ENCODE measurements around the gene VSTM1. TPM values are rescaled to one million over a fixed set of nuclear protein-coding genes. Genes with fewer than 3 reads are reported as not detected.

The VSTM1 gene
- total and polyA plus RNA-seq, 2 of the 8 experiments (the other 6 are each of a cell fraction or from before 2014, with no cell fraction given) = 0.12 to 0.65 TPM

GRCh38 chr19:54013866-54014265, 49.8 kb downstream of the VSTM1 start:
- H4K20me1 ChIP-seq (replicated peaks in 1 of 2; ENCODE audit: control insufficient read depth in 1 of 2, insufficient read depth in 2 of 2, low read length in 2 of 2) = no peaks in the 10 kb centered on the region
- H3K9ac ChIP-seq (replicated peaks in 1 of 4; ENCODE audit: extremely low read depth in 1 of 4, low read depth in 3 of 4, low read length in 3 of 4) = no peak overlapping the region
- no peak overlapping the region for H3K4me2 ChIP-seq (ENCODE audit: insufficient read depth in 1 of 2, low read depth in 2 of 2, low read length in 2 of 2)
- ChIA-PET CTCF (ENCODE audit: partially characterized antibody) (interaction anchor here (1.0 to 4.9 kb wide), 6 partner anchors 11 to 221 kb away, joined by 4 to 36 read pairs (median 5); no protein-coding TSS in a partner anchor), POLR2A (ENCODE audit: partially characterized antibody) (interaction anchor here (0.9 to 1.7 kb wide), 5 partner anchors 12 to 71 kb away, joined by 3 to 4 read pairs (median 4); no protein-coding TSS in a partner anchor)
- no peak overlapping the region for H4K91ac ChIP-seq (replicated peaks; ENCODE audit: insufficient read length, low read length)
- H4K5ac ChIP-seq (ENCODE audit: insufficient read length, low read depth, low read length) = no peak overlapping the region
- H2BK20ac ChIP-seq (ENCODE audit: low read length) = no peak overlapping the region
- H3K27me3 ChIP-seq (replicated peaks in 1 of 4; ENCODE audit: control insufficient read depth in 3 of 4, extremely low read depth in 1 of 4, insufficient read depth in 3 of 4, low read length in 3 of 4) = no peaks in the 10 kb centered on the region
- no peak overlapping the region for H3K4ac ChIP-seq (replicated peaks; ENCODE audit: insufficient read length, low read depth, low read length)
- no peaks in the 10 kb centered on the region for H3K23me2 ChIP-seq (ENCODE audit: low read depth, low read length)
- no peak overlapping the region for H3K4me3 ChIP-seq (ENCODE audit: extremely low read depth in 1 of 4, insufficient read depth in 2 of 4, low read depth in 3 of 4, low read length in 4 of 4)
- H2BK12ac ChIP-seq (ENCODE audit: low read depth, low read length) = peak overlapping the region; percentile 22; the same call in 1 of the 2 replicates
- H2BK15ac ChIP-seq (ENCODE audit: low read length) = no peak overlapping the region
- no peaks in the 10 kb centered on the region for H3K36me3 ChIP-seq (ENCODE audit: control insufficient read depth in 2 of 4, insufficient read depth in 4 of 4, low read length in 3 of 4)
- H3K56ac ChIP-seq (replicated peaks; ENCODE audit: insufficient read length, low read depth, low read length) = no peak overlapping the region
- H3K23ac ChIP-seq (ENCODE audit: insufficient read length) = no peak overlapping the region
- H2BK120ac ChIP-seq (replicated peaks; ENCODE audit: low read depth, low read length) = no peak overlapping the region
- no peak overlapping the region for H2AFZ ChIP-seq (ENCODE audit: low read length)
- H2AK5ac ChIP-seq (ENCODE audit: low read depth, low read length) = no peak overlapping the region
- FAIRE-seq (no peak), DNase-seq (ENCODE audit: low read depth in 1 of 2, low spot score in 2 of 2) (no peak)
- no peaks in the 10 kb centered on the region for H3K79me2 ChIP-seq (ENCODE audit: control insufficient read depth in 1 of 2, insufficient read depth in 2 of 2, low read length in 2 of 2)
- H3K14ac ChIP-seq (ENCODE audit: insufficient read length) = no peak overlapping the region
- H3K9me3 ChIP-seq (ENCODE audit: insufficient read depth in 2 of 2, low read depth in 1 of 2, low read length in 1 of 2) = no peaks in the 10 kb centered on the region
- no peak overlapping the region for H3K18ac ChIP-seq (ENCODE audit: extremely low read depth, low read length)
- peaks cover 0 to 9% (median 5%) of the 10 kb centered on the region in 4 experiments; a peak in 4 of 7 replicates for H3K4me1 ChIP-seq (replicated peaks in 1 of 4; ENCODE audit: control insufficient read depth in 3 of 4, insufficient read depth in 4 of 4, low read length in 3 of 4)
- no peak overlapping the region for H3K27ac ChIP-seq (ENCODE audit: low read depth, low read length)
- H2BK5ac ChIP-seq (ENCODE audit: low read depth, low read length) = no peak overlapping the region
- 85% methylated on average over 8 of the region's 8 CpGs; no CpG with 5 or more reads in 1 of the 2 experiments for WGBS, 2 experiments (ENCODE audit: extremely low coverage in 1 of 2, insufficient coverage in 1 of 2, insufficient read length in 1 of 2, insufficient replicate concordance in 2 of 2, low coverage in 1 of 2, low lambda C conversion rate in 2 of 2, missing lambda C conversion rate in 1 of 2)
- H3K79me1 ChIP-seq (ENCODE audit: low read depth, low read length) = no peaks in the 10 kb centered on the region
- no peak overlapping the region for H4K8ac ChIP-seq (ENCODE audit: extremely low read depth, insufficient read depth, low read length)
- no peak for TF ChIP-seq SP1 (IDR thresholded peaks at IDR 0.05; ENCODE audit: low read depth, low read length)
- no peak for TF ChIP-seq ATF2 (IDR thresholded peaks at IDR 0.05; ENCODE audit: low read length)
- TF ChIP-seq JUN (IDR thresholded peaks at IDR 0.05; ENCODE audit: low read depth, low read length) = no peak
- no peak for TF ChIP-seq HDAC2 (IDR thresholded peaks at IDR 0.05; ENCODE audit: borderline replicate concordance in 1 of 2, low read depth in 2 of 2, low read length in 2 of 2)
- TF ChIP-seq CHD2 (IDR thresholded peaks at IDR 0.05; ENCODE audit: low read length) = no peak
- TF ChIP-seq PHF8 (conservative IDR thresholded peaks at IDR 0.05; ENCODE audit: low read depth, low read length) = no peak
- no peak for TF ChIP-seq CBX5 (IDR thresholded peaks at IDR 0.05; ENCODE audit: low read depth, low read length)
- no peak for TF ChIP-seq MAFK (IDR thresholded peaks at IDR 0.05; ENCODE audit: low read depth, low read length)
- TF ChIP-seq NRF1 (IDR thresholded peaks at IDR 0.05; ENCODE audit: low read depth, low read length) = no peak
- no peak for TF ChIP-seq CEBPB (IDR thresholded peaks at IDR 0.05; ENCODE audit: low read depth, low read length)
- no peak for TF ChIP-seq POU5F1 (IDR thresholded peaks at IDR 0.05; ENCODE audit: low read depth, low read length)
- TF ChIP-seq TEAD4 (IDR thresholded peaks at IDR 0.05; ENCODE audit: low read depth, low read length) = no peak
- no peak for TF ChIP-seq POLR2AphosphoS5 (IDR thresholded peaks at IDR 0.05; ENCODE audit: low read depth, low read length)
